Kasumi-1 (cell line): Measurements from ENCODE around the gene KCNQ2.

Experiments
- DNase-seq, 2 experiments: peaks; one replicate each; lab custom pipeline; 2025; lab: John Stamatoyannopoulos, UW

KCNQ2 gene

GRCh38 chr20:63369024-63369530 is 103.4 kb downstream of the KCNQ2 start:
- DNase-seq: no peak

DNA sequence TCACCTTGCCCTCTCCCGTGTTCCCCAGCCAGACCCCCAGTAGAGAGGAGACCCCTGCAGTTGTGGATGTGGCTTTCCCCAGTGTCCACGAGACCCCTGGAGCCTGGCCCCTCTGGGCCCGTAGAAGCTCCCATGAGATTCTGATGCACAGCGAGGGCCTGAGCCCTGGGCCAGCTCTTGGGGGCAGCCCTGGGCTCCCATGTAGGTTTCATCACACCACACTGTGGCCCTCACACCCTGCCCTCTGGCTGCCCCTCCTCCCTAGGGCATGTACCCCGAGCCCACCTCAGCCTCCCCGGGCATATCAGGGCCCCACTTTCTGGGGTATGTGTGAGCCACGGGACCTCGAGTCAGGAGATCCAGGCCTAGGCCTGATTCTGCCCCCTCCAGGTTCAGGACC is 104.3 kb downstream of the KCNQ2 start:
- no peak for DNase-seq

DNA sequence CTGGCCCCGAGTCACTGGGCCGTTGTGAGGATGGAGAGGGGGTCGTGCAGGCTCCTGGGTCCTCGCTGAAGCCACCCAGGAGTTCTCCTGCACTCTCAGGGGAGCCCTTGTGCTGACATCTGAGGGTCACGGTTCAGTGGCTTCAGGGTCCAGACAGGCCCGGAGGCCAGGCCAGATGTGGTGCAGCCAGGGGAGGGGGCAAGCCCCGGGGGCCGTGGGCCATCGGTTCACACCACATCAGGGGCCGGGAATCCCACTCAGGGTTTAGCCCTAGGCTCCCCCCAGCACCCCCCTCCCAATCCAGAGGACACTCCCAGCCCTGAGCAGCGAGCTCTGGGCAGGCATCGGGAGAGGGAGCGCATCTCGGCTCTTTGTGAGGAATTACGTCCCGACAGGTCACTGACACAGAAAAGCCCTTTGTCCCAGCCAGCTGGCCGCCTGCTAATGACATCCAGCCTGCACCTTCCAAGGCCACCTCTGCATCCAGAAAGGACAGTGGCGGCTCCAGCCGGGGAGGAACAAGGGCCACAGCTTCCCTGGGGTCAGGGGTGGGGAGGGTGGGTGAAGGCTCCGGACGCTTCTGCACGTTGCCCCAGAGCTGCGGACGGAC is 104.9 kb downstream of the KCNQ2 start:
- DNase-seq: no peak

DNA sequence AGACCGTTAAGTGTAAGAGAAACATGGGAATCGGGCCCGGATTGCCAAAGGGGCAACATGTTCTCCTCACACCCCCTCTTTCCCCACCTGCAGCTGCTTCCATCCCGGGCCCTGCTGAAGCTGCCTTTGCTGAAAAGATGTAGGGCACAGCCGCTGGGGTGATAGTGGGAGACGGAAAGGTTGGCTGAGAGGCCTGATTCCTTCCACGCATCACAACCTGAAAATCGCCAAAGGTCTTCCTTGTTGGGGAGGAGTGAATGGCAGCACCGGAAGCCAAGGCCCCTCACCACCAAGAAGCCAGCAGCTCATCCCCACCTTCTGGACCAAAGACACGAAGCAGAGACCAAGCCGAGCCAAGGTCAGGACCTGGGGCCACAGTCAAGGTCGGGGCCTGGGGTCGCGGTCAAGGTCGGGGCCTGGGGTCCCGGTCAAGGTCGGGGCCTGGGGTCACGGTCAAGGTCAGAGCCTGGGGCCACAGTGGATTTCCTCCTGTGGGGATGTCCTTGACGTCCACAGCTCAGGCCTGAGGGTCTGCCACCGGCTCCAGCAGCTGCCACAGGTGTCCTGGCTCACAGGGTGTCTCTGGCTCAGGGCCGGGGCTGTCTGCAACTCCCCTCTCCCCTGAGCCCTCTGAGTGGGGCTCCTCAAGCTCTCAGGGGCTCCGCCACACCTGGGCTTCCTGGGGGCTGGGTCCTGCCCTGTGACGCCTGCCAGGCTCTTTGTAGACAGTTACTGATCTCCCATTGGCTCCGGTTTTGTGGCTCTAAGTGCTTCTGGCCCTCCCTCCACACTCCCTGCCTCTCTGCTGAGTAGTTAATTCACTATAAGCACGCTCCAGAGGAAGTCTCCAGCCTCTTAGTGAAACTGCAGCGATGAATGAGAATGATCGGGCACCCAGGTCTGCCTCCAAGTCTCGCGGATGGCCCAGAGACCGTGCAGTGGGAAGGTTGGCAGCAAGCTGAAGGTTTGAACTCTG is 105.8 kb downstream of the KCNQ2 start:
- no peak for DNase-seq

- no peak for DNase-seq
Measured at GRCh38 chr20:63365601-63366389, 106.7 kb downstream of the KCNQ2 start.

- DNase-seq: no peak
Measured at GRCh38 chr20:63364801-63365585, 107.5 kb downstream of the KCNQ2 start.

- no peak for DNase-seq
Measured at GRCh38 chr20:63363981-63364561, 108.4 kb downstream of the KCNQ2 start.

DNA sequence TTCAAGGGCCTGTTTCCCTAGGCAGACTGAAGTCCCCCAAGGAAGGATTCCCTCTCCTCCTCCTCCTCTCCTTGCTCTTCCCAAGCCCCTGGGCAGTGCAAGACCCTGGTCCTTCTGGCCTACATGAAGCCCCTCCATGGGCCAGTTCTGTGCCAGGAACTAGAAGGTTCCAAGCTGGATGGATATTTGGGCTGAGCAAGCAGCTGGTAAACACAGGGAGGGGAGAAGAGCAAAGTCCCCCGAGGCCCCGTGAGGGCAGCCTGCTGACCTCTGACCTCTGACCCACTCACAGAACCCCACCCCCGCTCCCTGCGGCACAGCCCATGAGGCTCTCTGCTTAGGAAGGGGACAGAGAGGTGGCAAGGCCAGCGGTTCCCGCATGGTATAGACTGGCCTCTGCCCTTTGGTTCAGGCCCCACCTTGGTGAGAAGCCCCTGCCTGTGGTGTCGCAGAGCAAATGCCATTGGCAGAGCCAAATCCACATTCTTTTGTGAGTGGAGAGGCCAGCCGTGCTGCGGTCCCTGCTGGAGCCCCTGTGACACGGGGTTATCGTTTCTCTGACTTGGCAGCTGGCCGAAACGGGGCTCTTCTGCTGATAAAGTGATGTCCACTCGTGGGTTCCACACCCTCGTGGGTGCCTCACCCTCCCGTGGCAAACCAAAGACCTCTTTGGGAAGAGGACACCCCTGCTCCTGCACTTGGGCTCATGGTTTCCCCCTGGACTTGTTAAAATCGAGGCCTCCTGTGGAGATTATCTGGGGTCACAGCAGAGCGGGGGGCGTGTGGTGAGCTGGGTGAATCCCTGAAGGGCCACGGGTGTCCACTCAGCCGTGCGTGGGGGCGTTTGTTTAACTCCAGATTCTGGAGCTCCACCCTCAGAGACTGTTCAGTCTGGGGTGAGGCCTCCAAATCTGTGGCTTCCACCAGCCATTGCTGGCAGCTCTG is 109.2 kb downstream of the KCNQ2 start:
- no peak for DNase-seq

DNA sequence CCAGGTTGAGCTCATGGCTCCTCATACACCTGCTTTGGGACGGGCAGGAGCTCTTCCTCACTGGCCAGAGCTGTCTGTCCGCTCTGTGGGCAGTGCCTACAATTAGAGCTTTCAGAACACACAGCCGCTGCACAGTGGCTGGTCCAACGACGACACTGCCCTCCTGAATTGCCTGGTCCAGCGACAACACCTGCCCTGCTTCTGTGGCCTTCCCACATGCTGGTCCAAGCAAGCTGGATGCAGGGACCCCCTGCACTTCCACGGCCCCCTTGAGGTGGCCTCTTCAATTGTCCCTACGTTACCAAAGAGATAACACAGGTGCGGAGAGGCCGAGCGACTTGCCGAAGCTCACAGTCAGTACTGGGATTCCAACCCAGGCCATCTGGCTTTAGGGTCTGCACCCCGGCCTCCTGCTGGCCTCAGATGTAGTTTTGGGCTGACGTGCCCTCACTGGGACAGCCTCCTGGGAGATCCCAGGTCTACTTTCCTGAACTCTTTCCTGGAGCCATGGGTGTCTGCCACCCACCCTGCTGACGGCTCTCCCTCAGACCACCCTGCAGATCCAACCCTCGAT is 109.9 kb downstream of the KCNQ2 start:
- no peak for DNase-seq

DNA sequence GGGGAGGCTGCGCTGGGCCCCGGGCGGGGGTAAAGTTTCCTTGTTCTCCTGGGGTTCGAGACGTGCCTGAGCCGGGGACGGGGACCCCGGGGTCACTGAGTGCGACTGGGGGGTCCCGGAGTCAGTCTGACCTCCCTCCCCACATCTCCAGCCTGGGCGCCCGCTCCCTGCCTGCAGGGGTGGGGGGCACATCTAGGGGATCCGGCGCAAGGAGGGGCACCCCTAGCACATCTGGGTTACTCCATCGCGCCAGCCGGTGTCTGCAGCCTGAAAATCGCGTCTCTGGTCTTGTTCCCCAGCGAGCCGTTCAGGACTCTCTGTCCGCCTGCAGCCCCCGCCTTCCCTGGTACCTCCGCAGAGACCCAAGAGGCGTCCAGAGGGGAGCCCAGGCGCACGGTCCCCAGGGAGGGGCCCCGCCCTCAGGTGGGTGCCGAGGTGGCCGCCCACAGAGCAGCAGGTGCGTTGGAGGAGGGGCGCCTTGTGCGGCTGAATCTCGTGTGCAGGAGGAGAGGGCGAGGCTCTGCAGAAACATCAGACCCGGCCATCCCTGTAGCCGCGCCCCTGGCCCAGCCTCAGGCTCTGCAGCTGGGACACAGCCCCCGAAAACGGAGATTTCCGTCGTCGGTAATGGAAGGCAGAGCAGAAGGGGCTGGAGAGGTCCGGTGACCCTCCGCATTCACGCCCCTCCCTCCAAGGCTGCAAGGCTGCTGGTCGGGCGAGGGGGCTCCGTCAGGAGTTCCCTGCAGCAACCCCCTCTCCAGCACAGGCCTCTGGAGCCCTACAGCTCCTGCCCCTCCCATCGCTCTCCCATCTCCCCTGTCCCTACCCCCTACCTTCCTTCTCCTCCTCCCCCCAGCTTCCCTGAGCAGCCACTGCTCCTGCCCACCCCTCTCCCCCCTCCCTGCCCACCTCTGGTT is 110.7 kb downstream of the KCNQ2 start:
- no peak for DNase-seq

DNA sequence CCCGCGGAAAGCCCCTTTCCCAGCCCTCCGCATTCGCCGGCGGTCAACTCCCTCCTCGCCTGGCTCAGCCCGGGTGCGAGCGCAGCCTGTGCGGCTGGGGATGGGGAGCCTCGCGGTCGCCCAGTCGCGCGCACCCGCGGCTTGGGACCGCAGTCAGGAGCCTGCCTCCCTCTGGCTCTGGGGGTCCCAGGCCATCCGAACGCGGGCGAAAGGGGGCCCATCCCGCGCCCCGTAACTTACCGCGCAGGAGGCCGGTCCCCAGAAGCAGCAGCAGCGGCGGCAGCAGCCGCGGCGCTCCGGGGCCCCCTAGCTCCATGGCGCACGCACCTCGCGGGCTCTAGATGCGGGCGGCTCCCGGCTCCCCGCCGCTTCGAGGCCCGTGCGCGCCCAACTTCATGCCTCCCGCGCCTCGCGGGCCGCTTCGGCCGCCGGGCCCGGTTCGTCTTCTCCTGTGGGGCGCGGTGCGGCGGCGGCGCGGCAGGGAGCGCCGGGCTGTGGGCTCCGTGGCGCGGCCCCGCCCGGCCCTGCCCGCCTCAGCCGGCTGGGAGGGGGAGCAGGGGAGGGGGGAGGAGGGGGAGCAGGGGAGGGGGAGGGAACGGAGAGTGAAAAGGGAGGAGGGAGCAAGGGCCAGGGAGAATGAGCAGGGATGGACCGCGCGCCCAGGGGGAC is 111.5 kb downstream of the KCNQ2 start, which contains the start of gene CHRNA4:
Gene CHRNA4 (minus strand): TSS at position 500 of the 669 bp plus-strand sequence. CDS start 184 bp downstream, at position 316.
- no peak for DNase-seq

- DNase-seq: no peak
Measured at GRCh38 chr20:63359937-63360849, 112.3 kb downstream of the KCNQ2 start.

DNA sequence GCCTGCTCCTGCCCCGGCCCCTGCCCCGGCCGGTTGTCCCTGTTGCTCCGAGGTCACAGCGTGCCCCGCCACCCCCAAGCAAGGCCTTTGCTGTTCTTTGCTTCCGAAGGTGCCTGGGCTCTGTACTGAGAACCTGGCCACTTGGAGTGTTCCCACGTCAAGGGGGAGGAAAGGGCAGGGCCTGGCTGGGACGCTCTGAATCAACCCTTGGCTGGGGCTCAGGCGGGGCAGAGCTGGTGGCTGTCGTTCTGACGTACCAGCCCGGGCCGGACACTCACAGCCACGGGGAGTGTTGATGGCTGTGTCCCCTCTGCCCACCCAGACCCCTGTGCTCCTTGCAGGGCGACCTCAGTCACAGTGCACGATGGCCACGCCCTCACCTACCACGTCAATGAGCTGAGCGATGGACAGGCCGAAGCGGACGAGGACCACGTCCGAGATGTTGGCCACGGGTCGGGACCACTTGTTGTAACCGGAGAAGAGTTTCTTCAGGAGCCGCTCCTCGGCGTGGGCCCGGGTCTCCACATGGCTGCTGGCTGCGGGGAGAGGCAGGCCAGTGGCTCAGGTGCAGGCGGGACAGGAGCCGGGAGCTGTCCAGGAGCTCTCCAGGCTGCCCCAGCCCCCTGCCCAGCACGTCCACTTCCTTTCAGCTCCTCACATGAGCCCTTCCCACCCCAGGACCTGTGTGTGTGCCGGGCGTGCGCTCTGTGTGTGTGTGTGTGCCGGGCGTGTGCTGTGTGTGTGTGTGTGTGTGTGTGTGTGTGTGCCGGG is 113.1 kb downstream of the KCNQ2 start:
- no peak for DNase-seq

GRCh38 chr20:63357921-63358905 is 114.2 kb downstream of the KCNQ2 start:
- no peak for DNase-seq
